ENCODE data around the gene SLC45A3.

SLC45A3 gene

GRCh38 chr1:205676002-205676401 lies 4.3 kb downstream of the SLC45A3 start:
- H3K27me3 ChIP-seq (ENCODE audit: control insufficient read depth, insufficient read depth, low read length), result peaks cover 4% of the 10 kb centered on the region
- H3K4me3 ChIP-seq (ENCODE audit: low read length), result no peak overlapping the region
- H3K4me2 ChIP-seq (ENCODE audit: low read length), result no peak overlapping the region
- H3K4me1 ChIP-seq (ENCODE audit: control insufficient read depth, insufficient read depth, low read length), result peaks cover 9% of the 10 kb centered on the region
- H3K36me3 ChIP-seq (ENCODE audit: insufficient read depth, low read length), result no peaks in the 10 kb centered on the region
- no peaks in the 10 kb centered on the region for H3K9me3 ChIP-seq (replicated peaks; ENCODE audit: low read length)
- H3K9ac ChIP-seq (ENCODE audit: low read depth, low read length), result no peak overlapping the region

DNA sequence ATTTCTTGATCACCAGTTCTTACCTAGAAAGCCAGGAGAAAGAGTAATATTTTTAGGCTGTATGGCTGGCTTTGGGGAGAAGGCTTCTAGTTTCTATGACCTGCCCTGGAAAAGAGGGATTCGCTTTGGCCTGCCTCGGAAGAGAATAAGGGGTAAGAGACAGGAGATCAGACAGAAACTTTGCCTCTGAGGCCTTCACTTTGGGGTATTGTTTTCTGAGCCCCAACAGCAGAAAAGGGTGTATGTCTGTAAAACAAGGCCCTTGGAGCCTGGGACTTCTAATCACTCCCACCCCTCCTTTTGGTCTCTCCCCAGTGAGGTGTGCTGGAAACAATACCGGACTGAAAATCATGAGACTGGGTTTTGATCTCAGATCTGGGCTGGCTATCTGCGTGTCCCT lies 5.1 kb downstream of the SLC45A3 start:
- peaks cover 9% of the 10 kb centered on the region for H3K4me1 ChIP-seq (ENCODE audit: control insufficient read depth, insufficient read depth, low read length)

DNA sequence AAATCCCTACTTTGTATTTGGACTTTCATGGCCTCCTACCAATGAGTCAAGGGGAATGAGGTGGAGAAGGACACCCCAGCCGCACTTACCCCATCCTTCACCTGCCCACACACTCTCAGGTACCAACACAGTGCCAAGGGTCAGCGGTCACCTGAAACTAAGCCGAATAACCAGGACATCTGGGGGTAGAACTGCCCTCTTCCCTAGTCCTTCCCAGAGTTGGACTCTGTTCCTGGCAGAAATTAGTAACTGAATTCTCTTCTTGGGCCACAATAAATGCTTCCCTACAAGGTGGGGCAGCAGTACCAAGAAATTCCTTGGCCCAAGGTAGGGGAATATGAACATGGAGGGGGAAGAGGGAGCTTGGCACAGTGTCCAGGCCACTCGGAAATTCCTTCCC lies 7.3 kb downstream of the SLC45A3 start:
- Histone ChIP-seq H3K4me2 (ENCODE audit: low read length) (no peak overlapping the region), H3K9me3 (replicated peaks; ENCODE audit: low read length) (no peaks in the 10 kb centered on the region), H3K9ac (ENCODE audit: low read depth, low read length) (no peak overlapping the region), H3K27me3 (ENCODE audit: control insufficient read depth, insufficient read depth, low read length) (peaks cover 3% of the 10 kb centered on the region), H3K36me3 (ENCODE audit: insufficient read depth, low read length) (no peaks in the 10 kb centered on the region), H3K4me1 (ENCODE audit: control insufficient read depth, insufficient read depth, low read length) (no peaks in the 10 kb centered on the region), H3K4me3 (ENCODE audit: low read length) (no peak overlapping the region)

More for the DNA sequence above, 5.1 kb downstream of the SLC45A3 start:
- Histone ChIP-seq H3K9me3 (replicated peaks; ENCODE audit: low read length) (no peaks in the 10 kb centered on the region), H3K4me3 (ENCODE audit: low read length) (no peak overlapping the region), H3K27me3 (ENCODE audit: control insufficient read depth, insufficient read depth, low read length) (no peaks in the 10 kb centered on the region), H3K9ac (ENCODE audit: low read depth, low read length) (no peak overlapping the region), H3K4me2 (ENCODE audit: low read length) (no peak overlapping the region), H3K36me3 (ENCODE audit: insufficient read depth, low read length) (no peaks in the 10 kb centered on the region)

- H3K4me1 ChIP-seq (ENCODE audit: control insufficient read depth, insufficient read depth, low read length), result no peaks in the 10 kb centered on the region
- H3K9ac ChIP-seq (ENCODE audit: low read depth, low read length), result no peak overlapping the region
- H3K4me3 ChIP-seq (ENCODE audit: low read length), result no peak overlapping the region
- H3K9me3 ChIP-seq (replicated peaks; ENCODE audit: low read length), result no peaks in the 10 kb centered on the region
- peaks cover 3% of the 10 kb centered on the region for H3K27me3 ChIP-seq (ENCODE audit: control insufficient read depth, insufficient read depth, low read length)
- H3K36me3 ChIP-seq (ENCODE audit: insufficient read depth, low read length), result no peaks in the 10 kb centered on the region
- no peak overlapping the region for H3K4me2 ChIP-seq (ENCODE audit: low read length)
These were observed 7.9 kb downstream of the SLC45A3 start for GRCh38 chr1:205672395-205672889.

- no peaks in the 10 kb centered on the region for H3K4me1 ChIP-seq (ENCODE audit: control insufficient read depth, insufficient read depth, low read length)
- H3K9ac ChIP-seq (ENCODE audit: low read depth, low read length), result no peak overlapping the region
These were observed 9.5 kb downstream of the SLC45A3 start for GRCh38 chr1:205670611-205671430.

DNA sequence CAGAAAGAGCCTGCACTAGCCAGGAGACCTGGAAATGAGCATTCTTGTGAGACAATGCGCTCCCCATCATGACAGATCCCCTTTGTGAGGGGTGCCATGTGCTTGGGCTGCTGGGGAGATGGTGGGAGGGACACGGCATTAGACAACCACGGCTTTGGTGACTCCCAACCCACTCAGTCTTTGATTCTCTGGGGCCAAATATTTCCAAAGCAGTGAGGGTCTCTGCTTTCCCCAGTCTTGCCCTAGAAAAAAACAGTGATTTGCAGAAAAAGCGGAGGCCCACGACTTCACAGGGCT lies 10.2 kb downstream of the SLC45A3 start:
- H3K4me3 ChIP-seq (ENCODE audit: low read length), result no peak overlapping the region
- no peaks in the 10 kb centered on the region for H3K4me1 ChIP-seq (ENCODE audit: control insufficient read depth, insufficient read depth, low read length)

More at GRCh38 chr1:205670611-205671430, 9.5 kb downstream of the SLC45A3 start:
- no peaks in the 10 kb centered on the region for H3K36me3 ChIP-seq (ENCODE audit: insufficient read depth, low read length)
- no peak overlapping the region for H3K4me3 ChIP-seq (ENCODE audit: low read length)
- peaks cover 3% of the 10 kb centered on the region for H3K27me3 ChIP-seq (ENCODE audit: control insufficient read depth, insufficient read depth, low read length)
- no peaks in the 10 kb centered on the region for H3K9me3 ChIP-seq (replicated peaks; ENCODE audit: low read length)
- no peak overlapping the region for H3K4me2 ChIP-seq (ENCODE audit: low read length)

DNA sequence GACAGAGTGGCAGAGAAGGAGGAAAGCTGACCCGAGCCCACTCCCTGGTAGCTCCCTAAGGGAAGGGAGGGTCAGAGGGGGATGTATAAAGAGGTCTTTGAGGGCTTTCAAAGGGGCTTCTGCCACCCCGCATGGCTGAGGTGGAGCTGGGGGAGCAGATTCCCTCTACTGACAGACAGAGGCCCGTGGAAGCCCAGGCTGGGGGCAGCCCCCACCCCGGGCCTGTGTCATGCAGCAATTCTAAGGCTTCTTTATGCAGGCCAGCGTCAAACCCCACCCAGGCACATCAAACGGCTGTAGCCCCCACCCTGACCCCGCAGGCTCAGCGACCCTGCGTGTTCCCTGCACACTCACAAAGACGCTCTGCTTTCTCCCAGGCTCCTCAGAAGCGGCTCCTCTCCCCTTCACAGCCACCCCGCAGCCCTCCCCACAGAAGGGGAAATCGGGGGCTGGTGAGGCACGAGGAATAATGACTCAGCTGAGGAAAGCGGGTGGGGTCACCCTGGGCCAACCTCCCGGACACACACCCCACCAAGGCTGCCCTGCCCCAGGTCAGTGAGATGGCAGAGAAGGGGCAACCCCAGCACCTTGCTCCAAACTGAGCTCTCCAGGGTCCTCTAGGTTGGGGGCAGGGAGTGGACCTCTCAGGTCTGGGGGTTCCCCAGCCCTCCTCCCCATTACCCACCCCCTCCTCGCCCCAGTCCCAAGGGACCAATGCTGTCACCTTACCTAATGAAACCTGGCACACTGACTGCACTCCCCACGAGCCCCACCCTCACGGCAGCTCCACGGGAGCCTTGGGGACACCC lies 10.8 kb downstream of the SLC45A3 start:
- H3K9ac ChIP-seq (ENCODE audit: low read depth, low read length), result no peak overlapping the region

More for the DNA sequence above, 10.2 kb downstream of the SLC45A3 start:
- Histone ChIP-seq H3K9me3 (replicated peaks; ENCODE audit: low read length) (no peaks in the 10 kb centered on the region), H3K4me2 (ENCODE audit: low read length) (no peak overlapping the region), H3K36me3 (ENCODE audit: insufficient read depth, low read length) (no peaks in the 10 kb centered on the region), H3K9ac (ENCODE audit: low read depth, low read length) (no peak overlapping the region), H3K27me3 (ENCODE audit: control insufficient read depth, insufficient read depth, low read length) (peaks cover 3% of the 10 kb centered on the region)

DNA sequence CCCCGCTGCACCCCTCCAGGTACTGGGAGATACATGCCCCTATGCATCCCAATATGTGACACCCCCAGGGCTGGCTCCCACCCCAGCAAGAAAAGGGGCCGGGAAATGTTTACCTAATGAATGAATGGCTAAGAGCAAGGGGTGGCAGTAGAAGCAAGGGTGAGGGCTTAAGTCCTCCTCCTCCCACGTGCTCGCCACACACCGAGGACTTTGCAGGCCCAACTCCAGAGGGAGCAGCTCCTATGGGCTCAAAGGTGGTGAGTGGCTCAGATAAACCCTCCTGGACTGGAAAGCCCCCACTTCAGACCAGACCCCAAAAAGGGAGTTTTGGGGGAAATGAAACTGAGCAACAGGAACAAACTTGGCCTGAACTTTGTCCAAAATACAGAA lies 11.4 kb downstream of the SLC45A3 start:
- Histone ChIP-seq H3K4me3 (ENCODE audit: low read length) (no peak overlapping the region), H3K36me3 (ENCODE audit: insufficient read depth, low read length) (no peaks in the 10 kb centered on the region), H3K9ac (ENCODE audit: low read depth, low read length) (no peak overlapping the region), H3K9me3 (replicated peaks; ENCODE audit: low read length) (no peaks in the 10 kb centered on the region), H3K4me2 (ENCODE audit: low read length) (no peak overlapping the region), H3K4me1 (ENCODE audit: control insufficient read depth, insufficient read depth, low read length) (peaks cover 3% of the 10 kb centered on the region), H3K27me3 (ENCODE audit: control insufficient read depth, insufficient read depth, low read length) (peaks cover 3% of the 10 kb centered on the region)

More for the DNA sequence above, 10.8 kb downstream of the SLC45A3 start:
- no peaks in the 10 kb centered on the region for H3K9me3 ChIP-seq (replicated peaks; ENCODE audit: low read length)
- H3K4me1 ChIP-seq (ENCODE audit: control insufficient read depth, insufficient read depth, low read length), result peaks cover 3% of the 10 kb centered on the region
- H3K4me2 ChIP-seq (ENCODE audit: low read length), result no peak overlapping the region
- no peak overlapping the region for H3K4me3 ChIP-seq (ENCODE audit: low read length)
- peaks cover 3% of the 10 kb centered on the region for H3K27me3 ChIP-seq (ENCODE audit: control insufficient read depth, insufficient read depth, low read length)
- H3K36me3 ChIP-seq (ENCODE audit: insufficient read depth, low read length), result no peaks in the 10 kb centered on the region

GRCh38 chr1:205667909-205668643 lies 12.2 kb downstream of the SLC45A3 start:
- H3K4me2 ChIP-seq (ENCODE audit: low read length), result no peak overlapping the region
- no peak overlapping the region for H3K4me3 ChIP-seq (ENCODE audit: low read length)
- H3K36me3 ChIP-seq (ENCODE audit: insufficient read depth, low read length), result no peaks in the 10 kb centered on the region
- H3K27me3 ChIP-seq (ENCODE audit: control insufficient read depth, insufficient read depth, low read length), result peaks cover 3% of the 10 kb centered on the region
- no peak overlapping the region for H3K9ac ChIP-seq (ENCODE audit: low read depth, low read length)
- H3K4me1 ChIP-seq (ENCODE audit: control insufficient read depth, insufficient read depth, low read length), result peaks cover 3% of the 10 kb centered on the region
- H3K9me3 ChIP-seq (replicated peaks; ENCODE audit: low read length), result no peaks in the 10 kb centered on the region

- Histone ChIP-seq H3K4me2 (ENCODE audit: low read length) (no peak overlapping the region), H3K4me3 (ENCODE audit: low read length) (no peak overlapping the region), H3K4me1 (ENCODE audit: control insufficient read depth, insufficient read depth, low read length) (peaks cover 3% of the 10 kb centered on the region), H3K36me3 (ENCODE audit: insufficient read depth, low read length) (no peaks in the 10 kb centered on the region), H3K9me3 (replicated peaks; ENCODE audit: low read length) (no peaks in the 10 kb centered on the region), H3K27me3 (ENCODE audit: control insufficient read depth, insufficient read depth, low read length) (peaks cover 3% of the 10 kb centered on the region), H3K9ac (ENCODE audit: low read depth, low read length) (no peak overlapping the region)
These were observed 13.7 kb downstream of the SLC45A3 start for GRCh38 chr1:205666372-205667166.
